ENCODE data around the gene HLA-B. TPM values are rescaled to one million over a fixed set of nuclear protein-coding genes. Genes with fewer than 3 reads are reported as not detected.
A peak's percentile ranks its signal among the peaks of the same experiment; 100 is the strongest.
"Not testable (repeated sequence)": the region's sequence is repeated elsewhere in the genome, so short reads cannot be mapped to it uniquely, and the experiment has no call there.

HLA-B gene
- 455 and 510 TPM in 2 replicates for total RNA-seq

GRCh38 chr6:31356946-31357466, at the start of gene HLA-B:
Gene HLA-B, minus strand, starts transcription at chr6:31357179. Its CDS starts 21 bp downstream, at chr6:31357158.
- H3K79me2 ChIP-seq (ENCODE audit: insufficient read depth, low read length): peaks cover 16% of the 10 kb centered on the region
- H3K4me3 ChIP-seq (ENCODE audit: insufficient read depth, low read length): peak within 1 kb of the TSS; percentile 81
- H2AFZ ChIP-seq (ENCODE audit: low read length): peak within 1 kb of the TSS; percentile 99
- H3K9me3 ChIP-seq (ENCODE audit: low read depth, low read length): no peaks in the 10 kb centered on the region
- DNase-seq (ENCODE audit: insufficient read length, low spot score, missing footprints): peak; percentile 94
- no peak for TF ChIP-seq CTCF (IDR thresholded peaks at IDR 0.05; ENCODE audit: extremely low read depth, low read depth, low read length)
- peaks cover 8% of the 10 kb centered on the region for H3K4me1 ChIP-seq (ENCODE audit: insufficient read depth, low read length)
- H3K27ac ChIP-seq (ENCODE audit: low read depth, low read length): peak within 1 kb of the TSS; percentile 45
- H3K36me3 ChIP-seq (ENCODE audit: insufficient read depth, low read length): peaks cover 21% of the 10 kb centered on the region
- H3K4me2 ChIP-seq (ENCODE audit: insufficient read depth, low read length): peak within 1 kb of the TSS; percentile 89
- peaks cover 18% of the 10 kb centered on the region for H4K20me1 ChIP-seq (ENCODE audit: insufficient read depth, low read length)
- H3K27me3 ChIP-seq (ENCODE audit: insufficient read depth, low read length): peaks cover 33% of the 10 kb centered on the region

DNA sequence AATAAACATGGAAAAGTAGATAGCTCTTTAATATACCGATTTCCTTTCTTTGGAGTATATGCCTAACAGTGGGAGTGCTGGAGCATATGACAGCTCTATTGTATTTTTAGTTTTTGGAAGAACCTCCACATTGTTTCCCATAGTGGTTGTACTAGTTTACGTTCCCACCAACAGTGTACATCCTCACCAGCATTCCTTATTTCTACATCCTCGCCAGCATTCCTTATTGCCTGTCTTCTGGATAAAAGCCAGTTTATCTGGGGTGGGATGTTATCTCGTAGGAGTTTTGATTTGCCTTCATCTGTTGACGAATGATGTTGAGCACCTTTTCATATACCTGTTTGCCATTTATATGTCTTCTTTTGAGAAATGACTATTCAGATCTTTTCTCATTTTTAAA, 49.0 kb upstream of the HLA-B start:
- H4K20me1 ChIP-seq (ENCODE audit: insufficient read depth, low read length): peaks cover 71% of the 10 kb centered on the region
- no peak overlapping the region for H3K4me2 ChIP-seq (ENCODE audit: insufficient read depth, low read length)

DNA sequence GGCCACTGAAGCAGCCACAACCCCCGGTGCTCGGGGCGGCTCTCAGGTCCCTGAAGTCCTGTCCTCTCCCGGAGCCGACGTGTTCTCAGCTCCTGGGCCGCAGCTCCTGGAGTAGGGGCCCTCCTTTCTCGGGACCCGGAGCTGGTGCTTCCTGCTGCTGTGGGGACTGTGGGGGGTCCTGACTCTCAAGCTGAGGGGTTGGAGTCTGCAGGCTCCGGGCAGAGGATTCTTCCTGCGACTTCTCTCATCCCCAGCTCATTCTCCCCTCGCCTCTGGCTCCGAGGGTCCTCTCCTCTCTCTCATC, 47.0 kb upstream of the HLA-B start:
- not testable (repeated sequence) for H3K36me3 ChIP-seq (ENCODE audit: insufficient read depth, low read length); H3K9me3 ChIP-seq (ENCODE audit: low read depth, low read length); H3K27me3 ChIP-seq (ENCODE audit: insufficient read depth, low read length); H2AFZ ChIP-seq (ENCODE audit: low read length); DNase-seq (ENCODE audit: insufficient read length, low spot score, missing footprints)
- H4K20me1 ChIP-seq (ENCODE audit: insufficient read depth, low read length): peaks cover 54% of the 10 kb centered on the region
- peaks cover 38% of the 10 kb centered on the region for H3K4me1 ChIP-seq (ENCODE audit: insufficient read depth, low read length)
- H3K27ac ChIP-seq (ENCODE audit: low read depth, low read length): peak overlapping the region; percentile 52
- H3K4me2 ChIP-seq (ENCODE audit: insufficient read depth, low read length): peak overlapping the region; percentile 98
- H3K4me3 ChIP-seq (ENCODE audit: insufficient read depth, low read length): peak overlapping the region; percentile 91
- peaks cover 78% of the 10 kb centered on the region for H3K79me2 ChIP-seq (ENCODE audit: insufficient read depth, low read length)

More for the DNA sequence above, 49.0 kb upstream of the HLA-B start:
- DNase-seq (ENCODE audit: insufficient read length, low spot score, missing footprints): no peak
- Histone ChIP-seq H3K4me3 (ENCODE audit: insufficient read depth, low read length) (no peak overlapping the region), H3K27ac (ENCODE audit: low read depth, low read length) (no peak overlapping the region), H2AFZ (ENCODE audit: low read length) (no peak overlapping the region), H3K9me3 (ENCODE audit: low read depth, low read length) (no peaks in the 10 kb centered on the region), H3K27me3 (ENCODE audit: insufficient read depth, low read length) (no peaks in the 10 kb centered on the region), H3K79me2 (ENCODE audit: insufficient read depth, low read length) (peaks cover 92% of the 10 kb centered on the region), H3K4me1 (ENCODE audit: insufficient read depth, low read length) (peaks cover 35% of the 10 kb centered on the region), H3K36me3 (ENCODE audit: insufficient read depth, low read length) (peaks cover 5% of the 10 kb centered on the region)
- no peak for TF ChIP-seq CTCF (IDR thresholded peaks at IDR 0.05; ENCODE audit: extremely low read depth, low read depth, low read length)

DNA sequence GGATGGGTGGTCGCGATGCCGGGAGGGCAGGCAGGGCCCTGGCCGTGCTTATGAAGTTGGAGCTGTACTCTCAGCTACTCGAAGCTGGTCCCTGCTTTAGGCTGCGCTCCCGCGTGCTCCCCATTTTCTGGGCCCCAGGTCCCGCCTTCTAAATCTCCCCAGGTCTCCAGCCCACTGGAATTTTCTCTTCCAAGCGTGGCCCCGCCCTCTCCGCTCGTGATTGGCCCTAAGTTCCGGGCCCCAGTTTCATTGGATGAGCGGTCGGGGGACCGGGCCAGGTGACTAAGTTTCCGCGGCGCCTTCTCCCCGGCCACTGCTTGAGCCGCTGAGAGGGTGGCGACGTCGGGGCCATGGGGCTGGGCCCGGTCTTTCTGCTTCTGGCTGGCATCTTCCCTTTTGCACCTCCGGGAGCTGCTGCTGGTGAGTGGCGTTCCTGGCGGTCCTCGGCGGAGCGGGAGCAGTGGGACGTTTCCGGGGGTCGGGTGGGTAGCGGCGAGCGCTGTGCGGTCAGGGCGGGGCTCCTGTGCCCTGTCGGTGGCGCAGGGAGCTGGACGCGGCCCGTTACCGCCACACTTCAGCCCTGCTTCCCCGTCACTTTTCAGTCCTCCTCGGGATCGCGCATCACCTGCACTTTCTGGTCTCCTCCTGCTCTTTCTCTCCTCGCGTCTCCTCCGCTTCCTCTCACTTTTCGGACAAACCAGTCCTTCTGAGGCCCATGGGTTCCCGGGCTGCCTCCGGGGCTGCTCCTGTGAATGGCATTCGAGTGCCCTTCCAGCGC, 46.5 kb upstream of the HLA-B start, which contains the start of gene MICA:
MICA (plus strand) TSS at position 313 of the 778 bp plus-strand sequence; CDS start at position 351, 38 bp downstream.
- Histone ChIP-seq H3K27ac (ENCODE audit: low read depth, low read length) (peak within 1 kb of the TSS; percentile 52), H3K4me3 (ENCODE audit: insufficient read depth, low read length) (peak within 1 kb of the TSS; percentile 91), H3K36me3 (ENCODE audit: insufficient read depth, low read length) (no peaks in the 10 kb centered on the region), H2AFZ (ENCODE audit: low read length) (peak within 1 kb of the TSS; percentile 59), H4K20me1 (ENCODE audit: insufficient read depth, low read length) (peaks cover 51% of the 10 kb centered on the region), H3K4me1 (ENCODE audit: insufficient read depth, low read length) (peaks cover 41% of the 10 kb centered on the region), H3K79me2 (ENCODE audit: insufficient read depth, low read length) (peaks cover 73% of the 10 kb centered on the region), H3K27me3 (ENCODE audit: insufficient read depth, low read length) (no peaks in the 10 kb centered on the region), H3K9me3 (ENCODE audit: low read depth, low read length) (no peaks in the 10 kb centered on the region), H3K4me2 (ENCODE audit: insufficient read depth, low read length) (peak within 1 kb of the TSS; percentile 98)
- no peak for TF ChIP-seq CTCF (IDR thresholded peaks at IDR 0.05; ENCODE audit: extremely low read depth, low read depth, low read length)
- DNase-seq (ENCODE audit: insufficient read length, low spot score, missing footprints): peak; percentile 98
